ENCODE measurements around the gene AGBL4. TPM values are rescaled to one million over a fixed set of nuclear protein-coding genes. Genes with fewer than 3 reads are reported as not detected.

AGBL4 gene
- total RNA-seq, 3 donors from 2014 or later: 1.3 to 1.9 (median 1.8) TPM

- no peaks in the 10 kb centered on the region for H3K36me3 ChIP-seq
- H3K4me1 ChIP-seq: no peaks in the 10 kb centered on the region
- no peak for DNase-seq (ENCODE audit: low spot score in 2 of 2)
- H3K27me3 ChIP-seq: no peaks in the 10 kb centered on the region
- H3K4me3 ChIP-seq: no peak overlapping the region
- H3K9me3 ChIP-seq: no peaks in the 10 kb centered on the region
- intact Hi-C loops (cut with DNase I; ENCODE audit: low total_unique reads): no loop called here
- no peak for TF ChIP-seq POLR2AphosphoS5 (IDR thresholded peaks at IDR 0.05)
- no peak for TF ChIP-seq POLR2A (IDR thresholded peaks at IDR 0.05)
- TF ChIP-seq CTCF (IDR thresholded peaks at IDR 0.05): no peak
- no peak overlapping the region for H3K27ac ChIP-seq
Observed at GRCh38 chr1:49364676-49365075, 659.1 kb downstream of the AGBL4 start.

DNA sequence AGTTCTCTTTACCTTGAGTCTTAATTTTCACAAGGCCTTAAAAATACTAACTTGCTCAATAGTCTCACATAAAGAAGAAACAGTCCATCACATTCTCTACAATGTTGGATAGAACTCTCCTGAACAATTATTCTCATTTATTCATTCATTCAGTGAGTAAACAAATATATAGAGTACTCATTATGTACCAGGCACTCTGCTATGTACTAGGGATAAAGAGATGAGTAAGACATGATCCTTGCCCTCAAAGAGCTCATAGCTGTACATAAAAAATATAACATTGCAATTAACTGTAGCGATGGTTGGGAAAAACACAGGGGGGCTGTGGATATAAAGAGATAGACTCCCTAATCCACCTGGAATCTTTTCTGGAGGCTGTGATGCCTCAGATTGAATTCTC, 660.1 kb downstream of the AGBL4 start:
- DNase-seq (ENCODE audit: low spot score in 2 of 2): no peak
- H3K4me1 ChIP-seq: no peaks in the 10 kb centered on the region
- no peak overlapping the region for H3K27ac ChIP-seq
- TF ChIP-seq POLR2AphosphoS5 (IDR thresholded peaks at IDR 0.05): no peak
- no peak for TF ChIP-seq CTCF (IDR thresholded peaks at IDR 0.05)
- no peak for TF ChIP-seq POLR2A (IDR thresholded peaks at IDR 0.05)
- no peaks in the 10 kb centered on the region for H3K36me3 ChIP-seq
- H3K4me3 ChIP-seq: no peak overlapping the region
- no peaks in the 10 kb centered on the region for H3K9me3 ChIP-seq
- intact Hi-C loops (cut with DNase I; ENCODE audit: low total_unique reads): no loop called here
- no peaks in the 10 kb centered on the region for H3K27me3 ChIP-seq

- DNase-seq (ENCODE audit: low spot score in 2 of 2): no peak
- Histone ChIP-seq H3K27ac (no peak overlapping the region), H3K9me3 (no peaks in the 10 kb centered on the region), H3K36me3 (no peaks in the 10 kb centered on the region), H3K4me1 (no peaks in the 10 kb centered on the region), H3K4me3 (no peak overlapping the region), H3K27me3 (no peaks in the 10 kb centered on the region)
- intact Hi-C loops (cut with DNase I; ENCODE audit: low total_unique reads): no loop called here
- TF ChIP-seq POLR2AphosphoS5 (IDR thresholded peaks at IDR 0.05): no peak
- TF ChIP-seq CTCF (IDR thresholded peaks at IDR 0.05): no peak
- TF ChIP-seq POLR2A (IDR thresholded peaks at IDR 0.05): no peak
Observed at GRCh38 chr1:49358036-49358435, 665.7 kb downstream of the AGBL4 start.

DNA sequence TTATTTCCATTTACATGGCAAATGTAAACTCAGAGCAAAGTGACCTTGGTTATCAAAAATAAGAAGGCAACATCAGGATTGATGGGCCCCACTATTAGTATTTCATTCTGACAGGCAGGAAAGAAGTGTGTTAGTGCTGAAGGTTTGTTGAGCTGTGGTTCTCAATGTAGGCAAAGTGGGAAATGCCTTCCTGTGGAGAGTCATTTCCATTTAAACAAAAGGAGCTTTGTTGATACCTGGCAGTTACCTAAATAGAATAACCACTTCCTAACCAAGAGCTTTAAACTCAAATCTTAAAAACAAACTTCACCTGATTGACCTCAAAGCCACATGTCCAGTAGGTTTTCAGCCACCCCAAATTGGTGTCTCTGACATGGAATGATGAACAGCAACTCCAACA, 667.2 kb downstream of the AGBL4 start:
- no peak overlapping the region for H3K27ac ChIP-seq
- no peaks in the 10 kb centered on the region for H3K27me3 ChIP-seq
- no peak overlapping the region for H3K4me3 ChIP-seq
- no peaks in the 10 kb centered on the region for H3K4me1 ChIP-seq
- H3K36me3 ChIP-seq: no peaks in the 10 kb centered on the region
- TF ChIP-seq POLR2A (IDR thresholded peaks at IDR 0.05) (no peak), POLR2AphosphoS5 (IDR thresholded peaks at IDR 0.05) (no peak), CTCF (IDR thresholded peaks at IDR 0.05) (no peak)
- no peak for DNase-seq (ENCODE audit: low spot score in 2 of 2)
- H3K9me3 ChIP-seq: no peaks in the 10 kb centered on the region
- intact Hi-C loops (cut with DNase I; ENCODE audit: low total_unique reads): no loop called here

GRCh38 chr1:49351768-49352167, 672.0 kb downstream of the AGBL4 start:
- H3K4me1 ChIP-seq: no peaks in the 10 kb centered on the region
- no peak overlapping the region for H3K4me3 ChIP-seq
- intact Hi-C loops (cut with DNase I; ENCODE audit: low total_unique reads): no loop called here
- no peak overlapping the region for H3K27ac ChIP-seq
- no peaks in the 10 kb centered on the region for H3K27me3 ChIP-seq
- no peaks in the 10 kb centered on the region for H3K36me3 ChIP-seq
- H3K9me3 ChIP-seq: no peaks in the 10 kb centered on the region
- DNase-seq (ENCODE audit: low spot score in 2 of 2): no peak
- TF ChIP-seq CTCF (IDR thresholded peaks at IDR 0.05) (no peak), POLR2AphosphoS5 (IDR thresholded peaks at IDR 0.05) (no peak), POLR2A (IDR thresholded peaks at IDR 0.05) (no peak)

All from breast epithelium (tissue), 4 donors.